GM11168 (cell line): ENCODE measurements around the gene ANKHD1.

Experiments used
- in situ Hi-C: fragments of 300-500 bp; cut with MboI; formaldehyde crosslinking; loops from one replicate; pipeline ENCODE4 v1.12.0; 2022; ENCODE audit warnings: low sequenced_read_pairs; ENCODE audit not compliant: unreplicated experiment

The ANKHD1 gene

DNA sequence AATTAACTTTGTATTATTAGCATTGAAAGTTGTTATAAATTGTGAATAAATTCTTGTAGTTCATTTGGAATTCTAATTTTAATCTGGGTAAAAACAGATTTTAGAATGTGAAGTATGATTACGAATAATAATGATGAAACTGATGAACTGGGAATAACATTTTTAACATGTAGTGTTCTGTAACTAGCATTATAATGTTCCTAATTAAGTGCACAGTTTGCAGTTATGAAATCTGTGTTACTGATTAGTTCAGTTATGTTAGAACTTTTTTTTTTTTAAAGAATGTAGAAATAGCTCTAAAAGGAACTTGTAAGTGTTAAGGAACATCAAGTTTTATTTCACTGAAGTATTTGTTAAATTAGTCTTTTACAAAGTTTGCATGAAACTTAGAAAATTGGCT lies 97.0 kb downstream of the ANKHD1 start:
- in situ Hi-C loops = no loop called here

DNA sequence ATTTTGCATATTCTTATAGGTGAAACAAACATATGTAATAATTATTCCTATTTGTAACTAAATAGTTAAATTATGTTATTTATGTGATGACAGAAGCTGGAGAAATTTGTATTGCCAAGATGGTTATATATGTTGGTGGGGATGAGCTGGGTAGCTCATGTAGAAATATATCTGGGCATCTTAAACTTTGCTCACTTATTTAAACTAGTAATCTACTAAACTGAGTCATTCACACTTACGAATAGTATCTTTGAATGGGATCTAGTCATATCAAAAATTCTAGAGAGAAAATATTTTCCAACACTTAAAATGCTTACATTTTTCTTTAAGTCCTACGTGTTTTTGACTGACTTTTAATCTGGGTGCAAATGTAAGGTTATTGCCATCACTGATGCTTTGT lies 101.2 kb downstream of the ANKHD1 start:
- in situ Hi-C loops = no loop called here

DNA sequence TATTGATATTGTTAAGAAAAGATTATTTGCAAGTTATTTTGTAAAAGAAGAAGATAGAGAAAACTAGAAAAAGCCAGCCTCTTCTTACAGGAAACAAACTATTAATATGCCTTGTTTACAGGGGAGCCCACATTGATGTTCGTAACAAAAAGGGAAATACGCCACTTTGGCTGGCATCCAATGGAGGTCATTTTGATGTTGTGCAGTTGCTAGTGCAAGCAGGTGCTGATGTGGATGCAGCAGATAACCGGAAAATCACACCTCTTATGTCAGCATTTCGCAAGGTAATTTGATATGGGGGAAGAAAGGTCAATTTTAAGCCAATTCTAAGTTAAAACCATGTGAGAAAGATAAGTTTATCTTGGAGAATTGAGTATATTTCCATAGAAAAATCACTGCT lies 108.3 kb downstream of the ANKHD1 start:
- in situ Hi-C loops = no loop called here

DNA sequence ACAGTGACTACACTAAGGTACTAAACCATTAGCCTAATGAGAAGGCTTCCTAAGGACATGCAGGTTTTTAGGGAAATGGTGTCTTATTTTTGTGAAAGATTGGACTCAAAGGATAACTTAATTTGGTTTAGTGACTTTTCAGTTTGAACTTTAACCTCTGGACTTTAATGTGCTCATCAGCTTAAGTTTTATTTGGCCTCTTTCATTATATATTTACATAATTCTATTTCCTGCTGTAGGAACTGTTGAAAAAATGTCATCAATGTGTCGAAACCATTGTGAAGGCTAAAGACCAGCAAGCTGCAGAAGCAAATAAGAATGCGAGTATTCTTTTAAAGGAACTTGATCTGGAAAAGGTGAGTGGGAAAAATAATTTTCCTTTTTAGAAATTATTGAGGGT lies 111.5 kb downstream of the ANKHD1 start:
- in situ Hi-C loops = no loop called here

DNA sequence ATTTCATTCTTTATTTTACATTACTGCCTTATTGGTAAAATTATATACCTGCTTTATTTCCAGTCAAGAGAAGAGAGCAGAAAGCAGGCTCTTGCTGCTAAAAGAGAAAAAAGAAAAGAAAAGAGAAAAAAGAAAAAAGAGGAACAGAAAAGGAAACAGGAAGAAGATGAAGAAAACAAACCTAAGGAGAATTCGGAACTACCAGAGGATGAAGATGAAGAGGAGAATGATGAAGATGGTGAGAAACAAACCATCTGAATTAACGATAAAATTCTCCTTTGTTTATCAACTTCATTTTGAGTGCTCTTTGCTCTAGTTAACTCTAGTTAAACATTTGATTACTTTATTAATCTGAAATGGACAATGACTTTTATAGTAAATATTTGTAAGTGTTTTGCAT lies 122.4 kb downstream of the ANKHD1 start:
- in situ Hi-C loops = no loop called here

DNA sequence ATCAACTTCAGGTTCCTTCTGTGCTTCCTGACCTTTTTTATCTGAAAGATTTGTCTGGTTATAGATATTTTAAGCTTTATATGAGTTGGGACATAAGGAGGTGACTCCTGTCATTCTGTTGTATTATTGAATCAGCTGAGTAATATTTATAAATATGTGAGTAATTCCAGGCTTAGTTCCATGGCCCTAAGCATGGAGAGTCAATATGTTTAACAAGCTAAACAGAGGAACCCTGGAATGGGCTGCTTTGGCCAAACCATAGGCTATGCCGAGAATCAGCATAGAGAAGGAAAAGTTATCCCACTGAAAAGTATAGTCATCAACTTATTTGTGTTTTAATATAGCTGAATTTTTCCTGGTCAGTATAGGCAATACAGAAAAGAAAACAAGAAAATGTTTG lies 138.6 kb downstream of the ANKHD1 start:
- in situ Hi-C loops = no loop called here

DNA sequence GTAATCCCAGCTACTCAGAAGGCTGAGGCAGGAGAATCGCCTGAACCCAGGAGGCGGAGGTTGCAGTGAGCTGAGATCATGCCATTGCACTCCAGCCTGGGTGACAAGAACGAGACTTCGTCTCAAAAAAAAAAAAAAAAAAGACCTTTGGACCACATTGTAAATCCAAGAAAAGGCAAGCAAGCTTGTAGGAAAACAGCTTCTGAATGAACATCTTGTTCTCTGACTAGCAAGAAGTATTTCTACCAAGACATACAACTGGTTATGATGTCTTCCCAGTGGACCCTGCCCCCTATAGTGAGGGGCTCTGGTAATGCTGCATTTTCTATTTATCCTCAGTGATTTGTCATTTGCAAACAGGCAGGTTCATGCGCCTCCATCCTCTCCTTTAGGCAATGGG lies 141.3 kb downstream of the ANKHD1 start:
- in situ Hi-C loops = no loop called here

DNA sequence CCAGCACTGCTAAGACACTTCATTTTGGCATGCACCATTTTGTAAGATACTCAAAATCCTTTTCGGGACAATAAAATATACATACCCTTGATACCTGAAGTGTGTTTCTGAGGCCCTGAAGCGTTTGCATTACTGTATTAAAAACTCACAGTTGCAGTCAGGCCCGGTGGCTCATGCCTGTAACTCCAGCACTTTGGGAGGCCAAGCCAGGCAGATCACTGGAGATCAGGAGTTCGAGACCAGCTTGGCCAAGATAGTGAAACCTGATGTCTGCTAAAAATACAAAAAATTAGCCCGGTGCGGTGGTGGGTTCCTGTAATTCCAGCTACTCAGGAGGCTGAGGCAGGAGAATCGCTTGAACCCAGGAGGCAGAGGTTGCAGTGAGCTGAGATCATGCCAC lies 143.4 kb downstream of the ANKHD1 start:
- in situ Hi-C loops = no loop called here

DNA sequence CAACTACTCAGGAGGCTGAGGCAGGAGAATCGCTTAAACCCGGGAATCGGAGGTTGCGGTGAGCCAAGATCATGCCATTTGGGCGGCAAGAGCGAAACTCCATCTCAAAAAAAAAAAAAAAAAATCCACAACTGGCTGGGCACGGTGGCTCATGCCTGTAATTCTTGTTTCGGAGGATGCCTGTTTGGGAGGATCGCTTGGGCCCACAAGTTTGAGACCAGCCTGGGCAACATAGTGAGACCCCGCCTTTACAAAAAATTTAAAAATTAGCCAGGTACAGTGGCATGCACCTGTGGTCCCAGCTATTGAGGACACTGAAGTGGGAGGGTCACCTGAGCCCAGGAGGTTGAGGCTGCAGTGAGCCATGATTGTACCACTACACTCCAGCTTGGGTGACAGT lies 144.0 kb downstream of the ANKHD1 start:
- in situ Hi-C loops = no loop called here

DNA sequence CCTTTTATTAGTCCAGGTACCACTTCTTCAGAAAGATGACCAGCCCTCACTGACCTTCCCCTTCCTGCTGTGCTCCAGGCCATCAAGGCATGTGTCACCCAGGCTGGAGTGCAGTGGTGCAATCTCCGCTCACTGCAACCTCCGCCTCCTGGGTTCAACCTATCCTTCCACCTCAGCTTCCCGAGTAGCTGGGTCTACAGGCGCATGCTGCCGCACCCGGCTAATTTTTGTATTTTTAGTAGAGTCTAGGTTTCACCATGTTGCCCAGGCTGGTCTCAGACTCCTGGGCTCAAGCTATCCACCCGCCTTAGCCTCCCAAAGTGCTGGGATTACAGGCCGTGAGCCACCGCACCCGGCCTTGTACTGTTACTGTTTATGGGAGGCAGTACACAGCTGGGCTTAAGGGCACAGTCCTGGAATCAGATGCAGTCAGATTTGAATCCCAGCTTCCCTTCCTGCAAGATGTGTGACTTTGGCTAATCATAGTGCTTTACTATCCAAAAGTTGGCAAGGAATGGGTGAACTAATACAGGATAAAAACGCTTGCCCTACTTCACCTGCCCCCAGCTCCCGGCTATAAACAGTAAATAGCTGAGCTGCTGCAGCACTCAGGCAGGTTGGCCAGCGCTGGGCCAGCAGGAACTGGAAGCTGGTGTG lies 145.3 kb downstream of the ANKHD1 start:
- in situ Hi-C loops = no loop called here

DNA sequence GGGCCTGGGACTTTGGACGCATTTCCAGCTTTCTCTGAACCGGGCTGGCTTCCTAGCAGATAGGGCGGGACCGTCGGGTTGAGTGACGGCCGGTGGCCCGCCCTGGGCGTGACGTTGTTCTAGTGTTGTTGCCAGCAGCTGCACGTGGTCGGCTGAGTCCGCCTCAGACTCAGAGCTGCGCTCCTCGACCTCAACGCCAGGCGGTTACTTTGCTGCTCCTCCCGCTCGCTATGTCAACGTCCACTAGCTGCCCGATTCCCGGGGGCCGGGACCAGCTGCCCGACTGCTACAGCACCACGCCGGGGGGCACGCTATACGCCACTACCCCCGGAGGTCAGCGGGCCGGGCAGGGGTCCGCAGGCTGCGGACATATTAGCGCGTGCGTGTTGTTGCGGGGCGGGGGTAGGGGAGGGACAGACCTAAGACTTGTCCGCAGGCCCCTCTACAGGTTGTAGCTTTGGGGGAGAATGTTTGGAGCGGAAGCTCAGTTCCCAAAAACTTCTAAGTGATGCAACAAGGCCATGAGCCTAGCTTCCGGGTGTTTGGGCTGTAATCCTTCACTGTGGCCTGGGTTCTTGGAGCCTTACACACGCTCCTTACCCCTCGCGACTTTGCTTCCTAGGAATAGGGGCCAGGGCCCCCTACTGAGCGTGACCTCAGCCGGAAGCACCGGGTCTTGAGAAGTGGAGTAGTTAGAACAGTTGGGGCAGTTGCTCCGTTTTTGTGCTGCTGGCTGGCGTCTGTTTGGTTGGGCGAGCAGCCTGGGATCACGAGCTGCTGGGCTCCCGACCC lies 146.1 kb downstream of the ANKHD1 start, which contains the start of gene EIF4EBP3:
Gene EIF4EBP3 (plus strand): TSS at position 155 of the 792 bp plus-strand sequence. CDS start 76 bp downstream, at position 231.
- in situ Hi-C loops = no loop called here

DNA sequence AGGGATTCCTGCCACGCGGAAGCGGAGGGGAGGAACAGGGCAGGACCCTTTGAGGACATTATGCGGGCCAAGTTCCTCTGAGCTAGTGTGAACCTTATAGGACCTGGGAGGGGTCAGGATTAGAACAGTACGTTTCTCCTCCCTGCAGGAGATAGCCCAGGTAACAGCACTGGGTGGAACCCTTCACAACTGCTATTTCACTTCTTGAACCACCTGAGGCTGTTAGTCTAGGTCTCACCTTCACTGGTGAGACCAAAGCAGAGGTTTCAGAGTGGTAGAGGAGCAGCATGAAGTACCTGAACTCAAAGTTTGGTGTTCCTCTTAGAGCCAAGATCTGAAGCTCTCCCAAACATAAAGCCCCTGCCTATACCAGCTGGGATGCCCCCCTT lies 146.7 kb downstream of the ANKHD1 start:
- in situ Hi-C loops = no loop called here

DNA sequence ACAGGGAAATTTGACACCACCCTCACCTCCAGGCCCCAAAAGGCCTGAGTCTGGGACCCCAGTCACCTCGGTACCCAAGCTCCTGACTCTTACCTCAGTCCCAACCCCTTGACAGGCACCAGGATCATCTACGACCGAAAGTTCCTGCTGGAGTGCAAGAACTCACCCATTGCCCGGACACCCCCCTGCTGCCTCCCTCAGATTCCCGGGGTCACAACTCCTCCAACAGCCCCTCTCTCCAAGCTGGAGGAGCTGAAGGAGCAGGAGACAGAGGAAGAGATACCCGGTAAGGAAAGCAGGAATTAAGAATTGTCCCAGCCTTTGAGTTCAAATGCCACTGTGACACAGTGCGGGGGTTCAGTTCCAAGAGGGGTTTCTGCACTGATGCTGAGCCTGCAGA lies 147.2 kb downstream of the ANKHD1 start:
- in situ Hi-C loops = no loop called here

DNA sequence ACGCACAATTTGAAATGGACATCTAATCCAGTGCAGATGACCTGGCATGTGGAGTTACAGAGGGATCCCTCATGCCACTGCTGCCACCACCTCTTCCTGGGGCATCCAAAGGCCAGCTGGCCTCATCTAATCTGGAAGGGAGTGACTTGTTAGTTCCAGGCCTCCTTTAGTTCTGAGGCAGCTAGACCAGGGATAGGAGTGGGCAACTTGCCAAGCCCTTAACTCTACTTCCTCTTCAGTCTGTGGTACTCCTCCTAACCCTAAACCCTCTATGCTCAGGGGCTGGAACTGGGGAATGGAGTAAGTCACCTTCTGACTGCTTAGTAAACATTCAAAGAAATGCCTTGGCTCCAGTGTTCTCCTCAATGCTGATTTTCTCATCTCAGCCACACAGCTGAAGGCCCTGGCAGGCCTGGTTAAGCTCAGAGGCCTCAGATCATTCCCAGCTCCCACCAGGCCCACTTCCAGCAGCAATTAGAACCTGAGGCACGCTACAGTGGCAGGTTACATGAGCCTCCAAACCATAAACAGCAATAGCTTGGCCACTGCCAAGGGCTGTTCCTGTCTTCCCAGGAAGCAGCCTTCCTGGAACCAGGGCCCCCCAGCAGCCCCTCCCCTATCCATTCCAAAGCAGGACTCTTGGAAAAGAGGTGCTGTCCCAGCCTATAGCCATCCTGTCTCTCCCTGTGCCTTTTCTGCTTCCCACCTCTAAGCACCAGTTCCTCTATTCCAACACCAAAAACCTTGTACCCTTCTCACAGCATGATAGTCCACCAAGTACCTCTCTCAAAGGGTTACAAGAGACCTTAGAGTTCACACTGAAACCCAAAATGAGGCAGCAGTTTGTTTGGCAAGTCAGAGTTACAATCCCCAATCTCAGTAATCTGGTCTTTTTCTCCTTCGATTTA lies 147.9 kb downstream of the ANKHD1 start:
- in situ Hi-C loops = no loop called here

DNA sequence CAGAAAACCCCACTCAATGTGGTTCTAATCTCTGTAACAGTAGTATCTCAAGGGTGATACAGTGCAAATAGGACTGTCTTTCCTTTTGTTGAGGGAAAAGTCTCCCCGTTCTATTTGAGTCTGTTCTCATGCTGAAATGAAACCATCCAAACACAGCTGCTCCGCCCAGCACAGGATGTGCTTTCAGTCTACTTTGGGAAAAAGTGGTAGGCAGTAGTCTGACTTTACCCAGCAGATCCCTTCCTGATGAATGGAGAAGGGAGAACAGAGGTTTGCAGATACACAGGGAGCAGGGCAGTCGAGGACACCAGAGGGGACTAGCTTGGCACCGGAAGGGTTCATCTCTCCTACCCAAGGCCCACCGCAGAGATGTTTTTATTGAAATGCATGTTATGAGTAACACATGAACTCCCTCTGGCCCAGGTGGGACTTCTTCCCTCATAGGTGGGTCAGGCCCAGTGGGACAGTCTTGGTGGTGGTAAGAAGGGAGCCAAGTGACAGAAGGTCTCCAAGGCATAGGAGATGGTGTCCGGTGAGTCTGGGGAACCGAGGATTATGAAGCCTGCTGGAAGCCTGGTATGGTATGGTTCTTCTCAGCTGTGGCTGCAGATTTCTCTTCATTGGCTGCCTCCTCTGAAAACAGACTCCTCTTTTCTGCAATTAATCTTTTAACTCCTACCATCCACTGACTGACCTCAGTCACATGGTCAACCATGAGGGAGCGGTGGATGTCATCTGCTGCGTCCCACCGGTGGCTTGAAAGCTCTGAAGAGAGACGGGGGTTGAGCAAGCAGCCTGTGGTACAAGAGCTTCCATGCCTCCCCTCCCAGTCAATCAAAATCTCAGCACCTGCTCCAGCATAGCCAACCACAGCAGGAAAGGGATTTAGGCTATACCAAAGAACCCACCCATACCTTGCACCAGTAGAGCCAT lies 148.8 kb downstream of the ANKHD1 start:
- in situ Hi-C loops = no loop called here

DNA sequence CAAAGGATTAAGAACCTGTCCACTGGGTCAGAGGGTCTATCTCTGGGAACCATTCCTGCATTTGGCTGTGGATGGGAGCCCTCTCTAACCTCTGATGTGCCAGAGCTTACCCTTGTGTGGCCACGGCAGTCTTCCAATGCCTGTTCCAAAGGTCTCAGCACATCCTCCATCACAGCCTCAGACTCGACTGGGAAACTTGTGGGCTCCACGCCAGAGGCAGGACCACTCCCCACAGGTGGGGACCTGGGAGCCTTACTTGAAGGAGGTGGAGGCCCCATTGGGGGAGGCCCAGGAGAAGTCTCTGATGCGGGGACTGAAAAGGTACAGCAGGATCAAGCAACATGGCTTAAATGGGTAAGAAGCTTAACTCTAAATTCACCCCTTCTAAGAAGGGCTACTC lies 150.2 kb downstream of the ANKHD1 start:
- in situ Hi-C loops = no loop called here

DNA sequence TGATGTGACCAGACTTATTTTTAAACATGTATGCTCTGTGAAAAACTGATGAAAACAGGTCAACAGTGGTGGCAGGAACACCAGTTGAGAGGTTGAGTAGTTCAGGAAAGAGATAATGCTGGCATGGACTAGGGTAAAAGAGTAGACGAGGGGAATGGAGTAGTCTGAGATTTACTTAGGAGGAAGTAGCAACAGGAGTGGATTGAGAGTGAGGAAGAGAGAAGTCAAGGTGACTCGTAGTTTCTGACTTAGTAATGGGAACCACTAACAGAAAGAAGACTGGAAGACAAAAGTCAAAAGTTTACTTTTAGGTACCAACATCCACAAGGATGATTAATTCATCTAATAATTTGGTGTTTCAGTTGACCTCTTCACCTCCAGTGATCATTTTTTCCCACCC lies 152.0 kb downstream of the ANKHD1 start:
- in situ Hi-C loops = no loop called here

DNA sequence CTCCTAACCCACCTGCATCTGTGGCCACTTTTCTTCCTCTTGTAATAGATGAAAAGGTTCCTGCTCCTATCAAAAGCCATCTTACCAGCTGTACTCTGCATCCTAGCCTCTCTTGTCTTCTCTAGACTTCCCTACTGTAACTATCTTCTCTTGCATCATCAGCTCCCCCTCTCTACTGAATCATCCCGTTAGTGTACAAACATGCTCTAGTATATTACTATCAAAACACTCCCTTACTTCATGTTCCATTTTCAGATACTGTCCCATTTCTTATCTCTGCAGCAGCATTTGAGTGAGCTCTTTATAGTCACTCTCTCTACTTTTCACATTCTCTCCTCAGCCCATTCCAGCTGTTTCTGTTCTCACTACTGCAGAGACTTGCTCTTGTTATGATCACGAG lies 152.8 kb downstream of the ANKHD1 start:
- in situ Hi-C loops = no loop called here

DNA sequence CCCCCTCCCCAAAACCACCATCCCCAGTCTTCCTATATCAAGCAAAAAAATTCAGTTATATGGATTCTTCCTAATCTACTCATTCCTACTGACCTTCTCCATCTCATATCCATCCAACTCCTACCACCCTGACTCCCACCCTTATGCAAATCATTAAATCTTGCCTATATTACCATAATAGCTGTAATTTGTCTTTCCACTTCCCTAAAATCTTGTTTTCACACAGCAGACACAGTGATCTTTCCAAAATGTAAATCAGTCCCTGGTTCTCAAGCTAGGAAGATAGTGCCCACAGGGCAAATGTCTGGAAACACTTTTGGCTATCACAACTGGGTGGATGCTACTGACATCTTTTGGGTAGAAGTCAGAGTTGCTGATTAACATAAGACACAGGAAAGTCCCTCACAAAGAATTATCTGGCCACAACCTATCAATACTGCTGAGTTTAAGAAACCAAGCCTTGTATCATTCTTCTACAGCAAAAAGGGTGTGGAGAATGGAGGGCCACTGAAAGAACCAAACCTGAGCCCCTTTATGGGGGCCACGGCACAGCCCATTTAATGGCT lies 154.2 kb downstream of the ANKHD1 start:
- in situ Hi-C loops = no loop called here

DNA sequence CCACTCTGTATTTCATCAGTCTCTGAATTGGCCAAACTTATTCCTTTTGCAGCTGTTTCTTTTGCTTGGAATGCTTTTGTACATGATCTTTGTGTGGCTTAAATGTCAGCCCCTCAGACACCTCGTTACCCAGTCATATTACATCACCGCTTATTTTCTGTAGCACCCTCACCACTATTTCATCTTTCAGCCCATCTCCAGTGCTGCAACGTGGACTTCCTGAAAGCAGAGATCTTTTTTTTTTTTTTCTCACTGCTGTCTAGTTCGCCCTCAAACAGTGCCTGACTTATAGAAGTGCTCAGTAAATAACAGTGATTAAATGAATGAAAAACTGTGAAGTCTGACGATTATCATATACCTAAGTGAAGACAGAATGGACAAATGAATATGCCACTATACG lies 154.8 kb downstream of the ANKHD1 start:
- in situ Hi-C loops = no loop called here
